Measurements from ENCODE around the gene VWA3A.

VWA3A gene

DNA sequence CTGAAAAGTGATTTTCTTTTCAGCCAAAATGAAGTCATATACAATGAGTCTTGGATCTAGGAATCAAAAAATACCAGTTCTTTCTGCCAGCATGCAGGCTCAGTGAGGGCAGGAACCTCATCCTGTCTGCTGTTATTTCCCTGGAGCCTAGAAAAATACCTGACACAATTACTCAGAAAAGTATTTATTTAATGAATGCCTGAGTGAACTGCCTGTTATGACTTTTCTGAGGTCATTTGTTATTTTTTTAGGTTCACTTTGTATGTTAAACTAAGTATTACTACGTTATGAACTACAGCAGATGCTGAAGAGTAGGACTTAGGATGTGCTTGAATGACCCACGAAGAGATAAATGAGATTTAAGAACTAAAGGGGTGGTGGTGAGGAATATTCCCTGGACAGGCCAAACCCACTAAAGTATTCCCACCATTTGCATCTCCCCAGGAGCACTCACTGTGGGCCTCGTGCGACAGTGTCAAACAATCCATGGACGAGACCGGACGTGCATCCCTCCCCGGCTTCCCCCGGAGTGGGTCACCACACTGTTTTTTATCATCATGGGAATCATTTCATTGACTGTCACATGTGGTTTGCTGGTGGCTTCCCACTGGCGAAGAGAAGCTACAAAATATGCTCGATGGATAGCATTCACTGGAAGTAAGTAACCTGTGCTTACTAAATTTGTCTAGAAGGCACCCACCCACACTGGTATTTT is 17.1 kb upstream of the VWA3A start:
- no peak overlapping the region for H3K27ac ChIP-seq
- TF ChIP-seq CTCF (conservative IDR thresholded peaks at IDR 0.05), result no peak
- no peak for TF ChIP-seq ZFX (IDR thresholded peaks at IDR 0.05)

GRCh38 chr16:22075776-22076175 is 16.6 kb upstream of the VWA3A start:
- no peak for TF ChIP-seq ZFX (IDR thresholded peaks at IDR 0.05)
- TF ChIP-seq CTCF (conservative IDR thresholded peaks at IDR 0.05), result no peak
- H3K27ac ChIP-seq, result no peak overlapping the region

DNA sequence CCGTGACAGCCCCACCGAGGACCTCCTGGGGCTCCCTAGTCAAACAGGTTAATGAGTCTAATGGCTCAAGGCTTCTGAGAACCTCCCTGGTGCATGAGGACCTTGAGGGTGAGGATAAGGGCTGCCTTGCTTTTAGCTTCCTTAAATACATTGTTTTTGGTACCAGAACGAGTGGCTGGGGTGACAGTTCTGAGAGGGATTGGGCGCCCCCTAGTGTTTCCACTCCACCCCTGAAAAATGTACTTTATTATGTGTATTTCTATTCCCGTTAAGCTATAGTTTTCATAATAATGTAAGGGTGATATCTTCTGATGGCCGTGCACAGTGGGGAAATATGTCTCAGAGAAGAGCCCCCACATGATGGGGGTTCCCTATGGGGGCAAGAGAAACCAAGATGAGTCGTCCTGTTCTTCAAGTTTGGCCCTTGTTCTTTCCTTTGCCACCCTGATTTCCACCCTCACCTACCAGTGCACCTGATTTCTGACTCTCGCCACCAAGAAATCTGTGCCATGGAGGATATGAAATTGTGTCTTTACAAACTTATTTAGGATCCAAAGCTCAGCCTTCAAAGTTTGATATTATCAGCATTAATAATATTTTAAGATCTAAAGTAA is 14.5 kb upstream of the VWA3A start:
- TF ChIP-seq ZFX (IDR thresholded peaks at IDR 0.05) (no peak), CTCF (conservative IDR thresholded peaks at IDR 0.05) (peak; percentile 95)
- no peak overlapping the region for H3K27ac ChIP-seq

DNA sequence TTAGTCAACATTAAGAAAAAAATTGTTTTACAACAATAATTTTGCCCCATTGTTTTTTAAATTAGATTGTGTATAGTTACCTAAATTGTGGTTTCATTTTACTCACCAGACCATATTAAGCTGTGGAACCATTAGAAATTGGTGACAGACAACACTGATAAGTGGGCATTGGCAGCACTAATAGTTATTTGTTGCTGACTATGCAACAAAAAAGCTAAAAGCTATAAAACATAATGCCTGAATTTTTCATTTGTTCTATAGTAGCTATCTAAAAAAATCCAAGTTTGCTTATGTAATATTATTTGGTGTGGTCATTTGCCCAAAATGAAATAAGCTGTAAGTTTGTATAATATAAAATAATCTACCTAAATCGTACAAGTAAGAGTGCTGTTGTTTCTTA is 13.7 kb upstream of the VWA3A start:
- no peak for TF ChIP-seq ZFX (IDR thresholded peaks at IDR 0.05)
- TF ChIP-seq CTCF (conservative IDR thresholded peaks at IDR 0.05), result no peak
- no peak overlapping the region for H3K27ac ChIP-seq

- TF ChIP-seq CTCF (conservative IDR thresholded peaks at IDR 0.05) (no peak), ZFX (IDR thresholded peaks at IDR 0.05) (no peak)
- H3K27ac ChIP-seq, result no peak overlapping the region
Observed at GRCh38 chr16:22081050-22081449, 11.3 kb upstream of the VWA3A start.

GRCh38 chr16:22086440-22086839 is 5.9 kb upstream of the VWA3A start:
- H3K27ac ChIP-seq, result no peak overlapping the region
- TF ChIP-seq ZFX (IDR thresholded peaks at IDR 0.05), result no peak

- TF ChIP-seq CTCF (conservative IDR thresholded peaks at IDR 0.05) (no peak), ZFX (IDR thresholded peaks at IDR 0.05) (no peak)
- no peak overlapping the region for H3K27ac ChIP-seq
Observed at GRCh38 chr16:22088642-22089041, 3.7 kb upstream of the VWA3A start.

GRCh38 chr16:22089910-22090309 is 2.4 kb upstream of the VWA3A start:
- TF ChIP-seq ZFX (IDR thresholded peaks at IDR 0.05) (no peak), CTCF (conservative IDR thresholded peaks at IDR 0.05) (no peak)
- no peak overlapping the region for H3K27ac ChIP-seq
